Osteocyte (in vitro differentiated cells): ENCODE results near the gene SLC4A5. TPM values are rescaled to one million over a fixed set of nuclear protein-coding genes. Genes with fewer than 3 reads are reported as not detected.

ENCODE experiments used
- DNase-seq: peaks from one replicate; pipeline ENCODE4 v3.0.0; 2021; ENCODE audit warnings: mixed read lengths; ENCODE audit not compliant: unreplicated experiment; ENCODE audit errors: extremely low spot score
- H3K27ac Mint-ChIP-seq: one replicate; pipeline ENCODE4 v1.8.0; 2021; ENCODE audit warnings: mild to moderate bottlenecking, mixed read lengths; ENCODE audit not compliant: unreplicated experiment
- H3K27me3 Mint-ChIP-seq: one replicate; pipeline ENCODE4 v1.8.0; 2021; ENCODE audit warnings: mixed read lengths; ENCODE audit not compliant: unreplicated experiment
- H3K36me3 Mint-ChIP-seq: one replicate; pipeline ENCODE4 v1.8.0; 2021; ENCODE audit warnings: mixed read lengths; ENCODE audit not compliant: unreplicated experiment
- H3K4me1 Mint-ChIP-seq: one replicate; pipeline ENCODE4 v1.8.0; 2021; ENCODE audit warnings: mixed read lengths; ENCODE audit not compliant: unreplicated experiment
- H3K4me3 Mint-ChIP-seq: one replicate; pipeline ENCODE4 v1.8.0; 2021; ENCODE audit warnings: mild to moderate bottlenecking, moderate library complexity, mixed read lengths; ENCODE audit not compliant: unreplicated experiment
- H3K9me3 Mint-ChIP-seq: one replicate; pipeline ENCODE4 v1.8.0; 2021; ENCODE audit warnings: mixed read lengths; ENCODE audit not compliant: unreplicated experiment
- CTCF ChIP-seq: fragments of 200-600 bp; sonication (generic); IDR thresholded peaks from 2 replicates; pipeline ENCODE4 v1.5.0; 2021; ENCODE audit warnings: antibody characterized with exemption, mild to moderate bottlenecking, moderate library complexity
- total RNA-seq: library from RNA; stranded (reverse); gene quantifications from 2 replicates; pipeline ENCODE4 v1.2.1, GENCODE V29; 2021

Gene SLC4A5
- total RNA-seq, 1 donor from 2014 or later: 1.6 TPM

GRCh38 chr2:74325815-74326214, 17.4 kb downstream of the SLC4A5 start:
- H3K4me1 Mint-ChIP-seq: no peaks in the 10 kb centered on the region

GRCh38 chr2:74321737-74322136, 21.5 kb downstream of the SLC4A5 start:
- Mint-ChIP-seq H3K36me3 (no peaks in the 10 kb centered on the region), H3K9me3 (no peaks in the 10 kb centered on the region), H3K27me3 (peaks cover 40% of the 10 kb centered on the region), H3K27ac (no peak overlapping the region), H3K4me3 (no peak overlapping the region), H3K4me1 (no peaks in the 10 kb centered on the region)
- TF ChIP-seq CTCF: no peak
- no peak for DNase-seq

More at GRCh38 chr2:74325815-74326214, 17.4 kb downstream of the SLC4A5 start:
- H3K27me3 Mint-ChIP-seq: peaks cover 26% of the 10 kb centered on the region
- no peak for DNase-seq
- H3K4me3 Mint-ChIP-seq: no peak overlapping the region
- H3K36me3 Mint-ChIP-seq: no peaks in the 10 kb centered on the region
- no peaks in the 10 kb centered on the region for H3K9me3 Mint-ChIP-seq
- H3K27ac Mint-ChIP-seq: no peak overlapping the region
- no peak for TF ChIP-seq CTCF

- DNase-seq: no peak
- no peak for TF ChIP-seq CTCF
- Mint-ChIP-seq H3K4me1 (no peaks in the 10 kb centered on the region), H3K9me3 (no peaks in the 10 kb centered on the region), H3K27me3 (peaks cover 39% of the 10 kb centered on the region), H3K36me3 (no peaks in the 10 kb centered on the region), H3K27ac (no peak overlapping the region), H3K4me3 (no peak overlapping the region)
These were observed 25.5 kb downstream of the SLC4A5 start for GRCh38 chr2:74317701-74318100.

GRCh38 chr2:74316627-74317295, 26.5 kb downstream of the SLC4A5 start:
- H3K4me1 Mint-ChIP-seq: no peaks in the 10 kb centered on the region
- peaks cover 40% of the 10 kb centered on the region for H3K27me3 Mint-ChIP-seq
- no peaks in the 10 kb centered on the region for H3K36me3 Mint-ChIP-seq
- peaks cover 2% of the 10 kb centered on the region for H3K9me3 Mint-ChIP-seq
- no peak overlapping the region for H3K27ac Mint-ChIP-seq
- TF ChIP-seq CTCF: no peak
- DNase-seq: no peak
- H3K4me3 Mint-ChIP-seq: no peak overlapping the region

GRCh38 chr2:74314107-74314506, 29.1 kb downstream of the SLC4A5 start:
- Mint-ChIP-seq H3K9me3 (peaks cover 10% of the 10 kb centered on the region), H3K27ac (no peak overlapping the region), H3K4me1 (no peaks in the 10 kb centered on the region), H3K36me3 (no peaks in the 10 kb centered on the region), H3K27me3 (peaks cover 47% of the 10 kb centered on the region), H3K4me3 (no peak overlapping the region)
- TF ChIP-seq CTCF: no peak
- no peak for DNase-seq
